H4 (cell line): ENCODE data around the gene TIAM2. TPM values are rescaled to one million over a fixed set of nuclear protein-coding genes. Genes with fewer than 3 reads are reported as not detected.
A peak's percentile ranks its signal among the peaks of the same experiment; 100 is the strongest.
"Not testable (repeated sequence)": the region's sequence is repeated elsewhere in the genome, so short reads cannot be mapped to it uniquely, and the experiment has no call there.

Source experiments
- DNase-seq: peaks from one replicate; pipeline ENCODE4 v3.0.0-alpha.2; 2015; ENCODE audit warnings: low spot score
- total RNA-seq: library from RNA; depleted of rRNA; stranded (reverse); fragments of >200 nt; shearing (Covaris generic); gene quantifications from 2 replicates; pipeline ENCODE4 v1.2.3, GENCODE V29; 2014; rRNA removed

Gene TIAM2
- 3.4 and 5.7 TPM in 2 replicates for total RNA-seq

GRCh38 chr6:154995254-154996015 lies at the start of gene TIAM2:
TIAM2 (plus strand) TSS chr6:154995315; CDS start chr6:155129224, 133,909 bp downstream.
- no peak for DNase-seq

GRCh38 chr6:154950979-154951344 lies 44.2 kb upstream of the TIAM2 start:
- no peak for DNase-seq

GRCh38 chr6:154951345-154952200 lies 43.5 kb upstream of the TIAM2 start:
- DNase-seq, result no peak

- no peak for DNase-seq
Measured at GRCh38 chr6:154953644-154954043, 41.5 kb upstream of the TIAM2 start.

GRCh38 chr6:154954347-154954746 lies 40.8 kb upstream of the TIAM2 start:
- DNase-seq, result no peak

GRCh38 chr6:154956771-154957522 lies 38.2 kb upstream of the TIAM2 start:
- DNase-seq, result no peak

- no peak for DNase-seq
Measured at GRCh38 chr6:154958469-154958868, 36.6 kb upstream of the TIAM2 start.

GRCh38 chr6:154960299-154960843 lies 34.7 kb upstream of the TIAM2 start:
- no peak for DNase-seq

GRCh38 chr6:154960854-154961530 lies 34.1 kb upstream of the TIAM2 start:
- no peak for DNase-seq

GRCh38 chr6:154962753-154963152 lies 32.4 kb upstream of the TIAM2 start:
- no peak for DNase-seq

- DNase-seq, result not testable (repeated sequence)
Measured at GRCh38 chr6:154966065-154966770, 28.9 kb upstream of the TIAM2 start.

- no peak for DNase-seq
Measured at GRCh38 chr6:154969796-154970195, 25.3 kb upstream of the TIAM2 start.

GRCh38 chr6:154974485-154975149 lies 20.5 kb upstream of the TIAM2 start:
- no peak for DNase-seq

GRCh38 chr6:154977588-154977987 lies 17.5 kb upstream of the TIAM2 start:
- no peak for DNase-seq

- no peak for DNase-seq
Measured at GRCh38 chr6:154980273-154981078, 14.6 kb upstream of the TIAM2 start.

GRCh38 chr6:154981079-154981870 lies 13.8 kb upstream of the TIAM2 start:
- no peak for DNase-seq

GRCh38 chr6:154984146-154984545 lies 11.0 kb upstream of the TIAM2 start:
- DNase-seq, result peak; percentile 48

- DNase-seq, result no peak
Measured at GRCh38 chr6:154986787-154987235, 8.3 kb upstream of the TIAM2 start.
